GM23338 (cell line): ENCODE data around the gene SMG6. TPM values are rescaled to one million over a fixed set of nuclear protein-coding genes. Genes with fewer than 3 reads are reported as not detected.

Experiments used
- ATAC-seq: fragments of 200-7000 bp; cut with Tn5 transposase; 3 replicates; pipeline ENCODE4 v1.9.1; 2020
- DNase-seq: peaks from one replicate; pipeline ENCODE4 v3.0.0-alpha.2; 2015; ENCODE audit warnings: low spot score
- H2AFZ ChIP-seq: fragments of 200-600 bp; sonication (generic); 2 replicates; pipeline ENCODE4 v1.8.0; 2016; ENCODE audit warnings: antibody characterized with exemption, mild to moderate bottlenecking, moderate library complexity
- H3F3A ChIP-seq: fragments of 200-600 bp; sonication (generic); replicated peaks from 2 replicates; pipeline ENCODE4 v1.8.0; 2017; ENCODE audit warnings: antibody characterized with exemption, mixed run types, low read depth
- H3K27ac ChIP-seq: fragments of 200-600 bp; sonication (generic); 2 replicates; pipeline ENCODE4 v1.6.1; 2016; ENCODE audit warnings: low read depth
- H3K27me3 ChIP-seq: fragments of 200-600 bp; sonication (generic); 2 replicates; pipeline ENCODE4 v1.8.0; 2016; ENCODE audit warnings: mild to moderate bottlenecking, mixed run types, moderate library complexity; ENCODE audit not compliant: insufficient read depth
- H3K36me3 ChIP-seq: fragments of 200-600 bp; sonication (generic); 2 replicates; pipeline ENCODE4 v1.8.0; 2016; ENCODE audit warnings: mild to moderate bottlenecking; ENCODE audit not compliant: insufficient read depth
- H3K4me1 ChIP-seq: fragments of 200-600 bp; sonication (generic); 2 replicates; pipeline ENCODE4 v1.8.0; 2016; ENCODE audit warnings: mild to moderate bottlenecking, moderate library complexity; ENCODE audit not compliant: insufficient read depth
- H3K4me2 ChIP-seq: fragments of 200-600 bp; sonication (generic); 2 replicates; pipeline ENCODE4 v1.7.1; 2017; ENCODE audit warnings: mixed run types
- H3K4me3 ChIP-seq: fragments of 200-600 bp; sonication (generic); 2 replicates; pipeline ENCODE4 v1.6.1; 2016; ENCODE audit warnings: mixed run types
- H3K79me2 ChIP-seq: fragments of 200-600 bp; sonication (generic); replicated peaks from 2 replicates; pipeline ENCODE4 v1.8.0; 2017; ENCODE audit warnings: mild to moderate bottlenecking; ENCODE audit not compliant: insufficient read depth
- H3K9me2 ChIP-seq: fragments of 200-600 bp; sonication (generic); 2 replicates; pipeline ENCODE4 v1.8.0; 2017; ENCODE audit not compliant: insufficient read depth
- H4K20me1 ChIP-seq: fragments of 200-600 bp; sonication (generic); replicated peaks from 2 replicates; pipeline ENCODE4 v1.8.0; 2017; ENCODE audit warnings: mild to moderate bottlenecking; ENCODE audit not compliant: insufficient read depth
- H3K27ac Mint-ChIP-seq: 2 replicates; pipeline ENCODE4 v1.8.0; 2020; ENCODE audit warnings: inconsistent platforms, mild to moderate bottlenecking, moderate library complexity, mixed read lengths
- H3K27me3 Mint-ChIP-seq: 3 replicates; pipeline ENCODE4 v1.8.0; 2022; ENCODE audit warnings: low read depth, mild to moderate bottlenecking, moderate library complexity, mixed read lengths, inconsistent platforms; ENCODE audit not compliant: insufficient read depth, poor library complexity
- H3K36me3 Mint-ChIP-seq: 3 replicates; pipeline ENCODE4 v1.8.0; 2021; ENCODE audit warnings: low read depth, mild to moderate bottlenecking, inconsistent platforms, moderate library complexity, mixed read lengths
- H3K4me1 Mint-ChIP-seq: 3 replicates; pipeline ENCODE4 v1.8.0; 2020; ENCODE audit warnings: mild to moderate bottlenecking, inconsistent platforms, mixed read lengths
- H3K4me3 Mint-ChIP-seq: 3 replicates; pipeline ENCODE4 v1.8.0; 2021; ENCODE audit warnings: moderate library complexity, mild to moderate bottlenecking, inconsistent platforms, mixed read lengths
- H3K9me3 Mint-ChIP-seq: 3 replicates; pipeline ENCODE4 v1.8.0; 2020; ENCODE audit warnings: moderate library complexity, mild to moderate bottlenecking, inconsistent platforms, mixed read lengths
- CREB1 ChIP-seq: fragments of 250-450 bp; sonication (Bioruptor Pico); IDR thresholded peaks from 2 replicates; pipeline ENCODE4 v1.5.0; 2020; ENCODE audit warnings: low read depth, mild to moderate bottlenecking, moderate library complexity
- CTCF ChIP-seq, 2 experiments: fragments of 200-600 bp in 1 of 2; sonication (generic) in 1 of 2; conservative IDR thresholded peaks; 2 replicates each; pipeline versions ENCODE4 v1.5.1 to v1.6.1; 2016 to 2017; ENCODE audit warnings: antibody characterized with exemption in 2 of 2, low read depth in 2 of 2, mild to moderate bottlenecking in 2 of 2, moderate library complexity in 1 of 2
- EZH2phosphoT487 ChIP-seq: fragments of 200-600 bp; sonication (generic); IDR thresholded peaks from one replicate; pipeline ENCODE4 v1.8.1; 2018; ENCODE audit warnings: antibody characterized with exemption; ENCODE audit not compliant: unreplicated experiment
- POLR2AphosphoS5 ChIP-seq: IDR thresholded peaks from 2 replicates; pipeline ENCODE4 v1.6.1; 2016; ENCODE audit warnings: antibody characterized with exemption, low read depth
- REST ChIP-seq: IDR thresholded peaks from one replicate; pipeline ENCODE4 v1.6.1; 2018; ENCODE audit warnings: antibody characterized with exemption; ENCODE audit not compliant: unreplicated experiment
- ZNF114 ChIP-seq: fragments of 250-450 bp; sonication (Bioruptor Pico); IDR thresholded peaks from 2 replicates; pipeline ENCODE4 v1.5.0; 2020; ENCODE audit warnings: mild to moderate bottlenecking, moderate library complexity
- ZNF331 ChIP-seq: fragments of 250-450 bp; sonication (Bioruptor Pico); IDR thresholded peaks from 2 replicates; pipeline ENCODE4 v1.5.0; 2020; ENCODE audit warnings: low read depth, mild to moderate bottlenecking, moderate library complexity
- polyA plus RNA-seq: library from polyadenylated mRNA; unstranded; fragments of >200 nt; fragmentation: Nextera tagmentation; extraction: Ambion mirVana; gene quantifications from 2 replicates; pipeline ENCODE4 v1.2.1, GENCODE V29; 2016
- total RNA-seq: library from RNA; depleted of rRNA; stranded (reverse); fragments of >200 nt; shearing (Covaris generic); gene quantifications from 2 replicates; pipeline ENCODE4 v1.2.3, GENCODE V29; 2014

The SMG6 gene
- total and polyA plus RNA-seq, 2 experiments from 2014 or later: 10.4 to 43.1 TPM

GRCh38 chr17:2238432-2239169 lies 65.0 kb downstream of the SMG6 start:
- Histone ChIP-seq H3K4me1 (no peaks in the 10 kb centered on the region; the same call in 1 of the 2 replicates), H3K4me2 (no peak overlapping the region), H3K4me3 (no peak overlapping the region), H3F3A (peaks cover 3% of the 10 kb centered on the region; the same call in 1 of the 2 replicates), H4K20me1 (peaks cover 10% of the 10 kb centered on the region; the same call in 1 of the 2 replicates), H3K36me3 (no peaks in the 10 kb centered on the region; the same call in 1 of the 2 replicates), H3K79me2 (no peaks in the 10 kb centered on the region), H2AFZ (no peak overlapping the region), H3K9me2 (no peaks in the 10 kb centered on the region), H3K27ac (no peak overlapping the region), H3K27me3 (no peaks in the 10 kb centered on the region)
- ATAC-seq: no peak
- DNase-seq: no peak
- TF ChIP-seq REST: no peak
- no peak for TF ChIP-seq ZNF114 (CRISPR knock-in tag)
- no peak for TF ChIP-seq CREB1 (CRISPR knock-in tag)
- TF ChIP-seq POLR2AphosphoS5: no peak
- H3K9me3 Mint-ChIP-seq: no peaks in the 10 kb centered on the region
- no peak overlapping the region for H3K27ac Mint-ChIP-seq
- no peak overlapping the region for H3K4me3 Mint-ChIP-seq
- H3K4me1 Mint-ChIP-seq: peaks cover 7% of the 10 kb centered on the region; the same call in 1 of the 3 replicates
- H3K27me3 Mint-ChIP-seq: peaks cover 1% of the 10 kb centered on the region
- H3K36me3 Mint-ChIP-seq: peaks cover 19% of the 10 kb centered on the region

GRCh38 chr17:2237950-2238349 lies 65.6 kb downstream of the SMG6 start:
- Histone ChIP-seq H3K9me2 (no peaks in the 10 kb centered on the region), H3K27me3 (no peaks in the 10 kb centered on the region), H3K27ac (no peak overlapping the region), H2AFZ (no peak overlapping the region), H3K79me2 (no peaks in the 10 kb centered on the region), H3F3A (peaks cover 3% of the 10 kb centered on the region; the same call in 1 of the 2 replicates), H3K36me3 (no peaks in the 10 kb centered on the region), H3K4me2 (no peak overlapping the region), H4K20me1 (peaks cover 10% of the 10 kb centered on the region; the same call in 1 of the 2 replicates), H3K4me3 (no peak overlapping the region), H3K4me1 (no peaks in the 10 kb centered on the region; the same call in 1 of the 2 replicates)
- H3K4me3 Mint-ChIP-seq: no peak overlapping the region
- peaks cover 1% of the 10 kb centered on the region for H3K27me3 Mint-ChIP-seq
- ATAC-seq (no peak), DNase-seq (no peak)
- H3K9me3 Mint-ChIP-seq: no peaks in the 10 kb centered on the region
- H3K36me3 Mint-ChIP-seq: peaks cover 13% of the 10 kb centered on the region; the same call in 2 of the 3 replicates
- no peak overlapping the region for H3K27ac Mint-ChIP-seq
- peaks cover 7% of the 10 kb centered on the region; the same call in 1 of the 3 replicates for H3K4me1 Mint-ChIP-seq
- TF ChIP-seq ZNF331 (CRISPR knock-in tag): no peak
- no peak for TF ChIP-seq EZH2phosphoT487
- no peak for TF ChIP-seq REST
- TF ChIP-seq CTCF (conservative IDR thresholded peaks at IDR 0.05; ENCODE audit: low read depth in 2 of 2): no peak
- TF ChIP-seq CREB1 (CRISPR knock-in tag): no peak
